IMR-90 (cell line): ENCODE measurements around the gene PODXL2. TPM values are rescaled to one million over a fixed set of nuclear protein-coding genes. Genes with fewer than 3 reads are reported as not detected.
A peak's percentile ranks its signal among the peaks of the same experiment; 100 is the strongest.

Experiments used
- ATAC-seq: fragments of 200-7000 bp; cut with Tn5 transposase; 2 replicates; pipeline ENCODE4 v1.9.1; 2020; ENCODE audit warnings: low read depth, mild to moderate bottlenecking, moderate library complexity
- BruUV-seq: library from RNA; stranded (reverse); fragments of 400-500 nt; replicated peaks from 2 replicates; lab custom pipeline; 2021; lab: Mats Ljungman, UMichigan
- CTCF ChIA-PET: fragments of 300-600 bp; formaldehyde crosslinking; extraction: SDS; loops from one replicate; lab custom pipeline; 2021; ENCODE audit warnings: antibody characterized with exemption; lab: Yijun Ruan, JAX
- POLR2A ChIA-PET: fragments of 300-600 bp; sonication (Branson Sonifier 250); formaldehyde crosslinking; loops from one replicate; lab custom pipeline; 2022; ENCODE audit warnings: antibody characterized with exemption; ENCODE audit not compliant: unreplicated experiment; lab: Charles Lee
- DNase-seq: peaks from one replicate; pipeline ENCODE4 v3.0.0; 2013
- H2AFZ ChIP-seq: replicated peaks from 2 replicates; pipeline ENCODE3; 2013; ENCODE audit warnings: low read length, mild to moderate bottlenecking; ENCODE audit not compliant: poor library complexity
- H2AK5ac ChIP-seq: 2 replicates; pipeline ENCODE4 v1.6.1; 2013; ENCODE audit warnings: low read depth, low read length, inconsistent platforms
- H2AK9ac ChIP-seq: replicated peaks from 2 replicates; pipeline ENCODE3; 2013; ENCODE audit warnings: mild to moderate bottlenecking, low read depth, low read length, moderate library complexity; ENCODE audit not compliant: poor library complexity
- H2BK120ac ChIP-seq: 2 replicates; pipeline ENCODE4 v1.6.1; 2013; ENCODE audit warnings: low read depth, low read length, inconsistent platforms
- H2BK15ac ChIP-seq: 3 replicates; pipeline ENCODE4 v1.6.1; 2013; ENCODE audit warnings: low read depth, low read length, inconsistent platforms
- H2BK20ac ChIP-seq: 2 replicates; pipeline ENCODE4 v1.6.1; 2013; ENCODE audit warnings: low read depth, mild to moderate bottlenecking, inconsistent platforms, low read length, moderate library complexity
- H2BK5ac ChIP-seq: 2 replicates; pipeline ENCODE4 v1.6.1; 2013; ENCODE audit warnings: mild to moderate bottlenecking, low read depth, low read length, inconsistent platforms; ENCODE audit not compliant: poor library complexity, severe bottlenecking
- H3K14ac ChIP-seq: replicated peaks from 2 replicates; pipeline ENCODE4 v1.6.1; 2013; ENCODE audit warnings: low read depth, low read length, inconsistent platforms
- H3K18ac ChIP-seq: 2 replicates; pipeline ENCODE4 v1.6.1; 2013; ENCODE audit warnings: low read depth, low read length, control low read depth
- H3K23ac ChIP-seq: 2 replicates; pipeline ENCODE4 v1.6.1; 2013; ENCODE audit warnings: low read depth, low read length, inconsistent platforms
- H3K27ac ChIP-seq: 2 replicates; pipeline ENCODE4 v1.5.1; 2013; ENCODE audit warnings: mild to moderate bottlenecking, control low read depth, low read length; ENCODE audit not compliant: insufficient read depth
- H3K27me3 ChIP-seq: 2 replicates; pipeline ENCODE4 v1.6.1; 2013; ENCODE audit warnings: low read length; ENCODE audit not compliant: control insufficient read depth, insufficient read depth
- H3K36me3 ChIP-seq: 2 replicates; pipeline ENCODE4 v1.6.1; 2013; ENCODE audit warnings: low read length, mixed read lengths; ENCODE audit not compliant: control insufficient read depth, insufficient read depth
- H3K4ac ChIP-seq: 2 replicates; pipeline ENCODE4 v1.6.1; 2013; ENCODE audit warnings: low read depth, low read length, inconsistent platforms
- H3K4me1 ChIP-seq: 2 replicates; pipeline ENCODE4 v1.6.1; 2013; ENCODE audit warnings: low read length, mixed read lengths; ENCODE audit not compliant: control insufficient read depth, insufficient read depth
- H3K4me2 ChIP-seq: 2 replicates; pipeline ENCODE4 v1.6.1; 2013; ENCODE audit warnings: low read depth, mild to moderate bottlenecking, control low read depth, low read length, moderate library complexity
- H3K4me3 ChIP-seq: 2 replicates; pipeline ENCODE4 v1.5.1; 2013; ENCODE audit warnings: low read depth, mild to moderate bottlenecking, control low read depth, low read length, moderate library complexity; ENCODE audit not compliant: insufficient read depth
- H3K56ac ChIP-seq: 2 replicates; pipeline ENCODE4 v1.6.1; 2013; ENCODE audit warnings: low read length, inconsistent platforms; ENCODE audit not compliant: insufficient read depth; ENCODE audit errors: extremely low read depth
- H3K79me1 ChIP-seq, 2 experiments: 2 replicates each; pipeline ENCODE4 v1.6.1; 2013; ENCODE audit warnings: low read length in 2 of 2, inconsistent platforms in 1 of 2, low read depth in 1 of 2
- H3K9ac ChIP-seq: 2 replicates; pipeline ENCODE4 v1.6.1; 2013; ENCODE audit warnings: low read depth, low read length, control low read depth
- H3K9me1 ChIP-seq: 2 replicates; pipeline ENCODE4 v1.6.1; 2013; ENCODE audit warnings: low read length, inconsistent platforms; ENCODE audit not compliant: insufficient read depth
- H3K9me3 ChIP-seq: 2 replicates; pipeline ENCODE4 v1.6.1; 2013; ENCODE audit warnings: low read length; ENCODE audit not compliant: control insufficient read depth, insufficient read depth
- H4K20me1 ChIP-seq: 2 replicates; pipeline ENCODE4 v1.6.1; 2013; ENCODE audit warnings: low read length, inconsistent platforms; ENCODE audit not compliant: insufficient read depth
- H4K5ac ChIP-seq: 2 replicates; pipeline ENCODE4 v1.6.1; 2013; ENCODE audit warnings: mild to moderate bottlenecking, low read depth, low read length, control low read depth
- H4K8ac ChIP-seq, 2 experiments: 2 replicates each; pipeline ENCODE4 v1.6.1; 2013; ENCODE audit warnings: low read depth in 2 of 2, low read length in 2 of 2, control low read depth in 1 of 2, inconsistent platforms in 1 of 2
- H4K91ac ChIP-seq: 2 replicates; pipeline ENCODE4 v1.6.1; 2013; ENCODE audit warnings: low read depth, low read length, inconsistent platforms; ENCODE audit not compliant: insufficient read depth
- CEBPB ChIP-seq: IDR thresholded peaks from 2 replicates; pipeline ENCODE4 v1.6.1; 2012; ENCODE audit warnings: low read depth, low read length, improper control_type of control experiment
- ELK1 ChIP-seq: fragments of 150-350 bp; IDR thresholded peaks from 2 replicates; pipeline ENCODE4 v1.6.1; 2016; ENCODE audit warnings: low read depth, mild to moderate bottlenecking, low read length, moderate library complexity, borderline replicate concordance
- FOS ChIP-seq: fragments of 150-350 bp; IDR thresholded peaks from 2 replicates; pipeline ENCODE4 v1.6.1; 2016; ENCODE audit warnings: low read depth, low read length
- MAZ ChIP-seq: IDR thresholded peaks from 2 replicates; pipeline ENCODE4 v1.6.1; 2012; ENCODE audit warnings: low read depth, mild to moderate bottlenecking, low read length, improper control_type of control experiment, moderate library complexity, borderline replicate concordance
- RAD21 ChIP-seq: IDR thresholded peaks from 2 replicates; pipeline ENCODE4 v1.6.1; 2012; ENCODE audit warnings: low read length, improper control_type of control experiment
- RFX5 ChIP-seq: IDR thresholded peaks from 2 replicates; pipeline ENCODE4 v1.8.0; 2012; ENCODE audit warnings: low read depth, mild to moderate bottlenecking, low read length, moderate library complexity
- USF2 ChIP-seq: fragments of 150-350 bp; IDR thresholded peaks from 2 replicates; pipeline ENCODE4 v1.6.1; 2017; ENCODE audit warnings: mild to moderate bottlenecking, antibody characterized with exemption, low read length, low read depth
- WGBS, 2 experiments: methylation state at CpG; one replicate each; pipeline versions ENCODE4 v1.1.5 to v1.1.7; 2013; ENCODE audit warnings: missing lambda C conversion rate in 2 of 2; ENCODE audit not compliant: insufficient read length in 1 of 2; ENCODE audit errors: extremely low coverage in 2 of 2; 5-methylcytosine and 5-hydroxymethylcytosine counted together
- dilution Hi-C: fragments of 300-500 bp; cut with HindIII; formaldehyde crosslinking; loops from one replicate; pipeline ENCODE4 v1.14.3; 2018; ENCODE audit warnings: low sequenced_read_pairs; ENCODE audit not compliant: unreplicated experiment
- in situ Hi-C: fragments of 300-500 bp; cut with MboI; formaldehyde crosslinking; loops from 3 replicates; pipeline ENCODE4 v1.14.3; 2019; ENCODE audit warnings: low sequenced_read_pairs, inconsistent platforms, mixed read lengths
- intact Hi-C: fragments of 100-400 bp; cut with micrococcal nuclease; formaldehyde crosslinking; loops from 2 replicates; pipeline ENCODE4 v1.10.0; 2022
- polyA plus RNA-seq, 3 experiments: library from polyadenylated mRNA; depleted of rRNA; stranded (reverse); fragments of >200 nt; gene quantifications; 2 replicates each; pipeline ENCODE4 v1.2.3, GENCODE V29; 2012; ENCODE audit warnings: low replicate concordance in 1 of 3
- total RNA-seq: library from RNA; depleted of rRNA; stranded (reverse); fragments of >200 nt; gene quantifications from 2 replicates; pipeline ENCODE4 v1.2.3, GENCODE V29; 2012

Gene PODXL2
- total and polyA plus RNA-seq, 2 of the 4 experiments (the other 2 are of a cell fraction): 1.6 to 5.4 TPM

DNA sequence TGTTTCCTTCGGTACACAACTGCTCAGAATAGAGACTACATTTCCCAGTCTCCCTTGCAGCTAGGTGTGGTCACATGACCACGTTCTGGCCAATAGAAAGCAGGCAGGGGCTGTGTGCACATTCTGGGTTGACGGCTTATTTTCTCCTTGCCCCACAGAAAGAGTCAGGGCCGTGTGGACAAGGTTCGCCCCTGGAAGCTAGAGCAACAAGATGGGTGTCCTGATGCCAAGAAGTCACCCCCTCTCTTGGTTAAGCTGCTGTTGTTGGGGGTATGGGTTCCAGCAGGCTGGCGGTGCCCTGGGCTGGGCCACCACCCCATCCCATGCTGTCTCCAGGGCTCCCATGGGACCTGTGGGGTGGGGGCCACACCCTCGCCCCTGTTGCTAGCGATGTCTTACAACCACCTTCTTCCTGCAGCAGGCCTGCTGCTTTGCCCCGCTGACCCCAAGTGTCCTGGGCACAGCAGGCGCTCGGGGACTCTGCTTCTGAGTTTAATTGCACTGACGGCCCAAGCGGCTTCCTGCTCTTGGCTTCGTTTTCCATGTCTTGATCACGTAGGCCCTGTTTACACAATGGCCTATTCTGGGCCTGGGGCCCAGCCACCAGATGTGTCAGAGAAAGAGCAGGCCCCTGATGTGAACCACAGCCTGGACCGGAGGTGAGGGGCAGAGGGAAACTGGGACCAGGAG is 68.7 kb downstream of the PODXL2 start:
- Histone ChIP-seq H4K5ac (peak overlapping the region; percentile 79), H2BK20ac (peak overlapping the region; percentile 97), H3K23ac (peak overlapping the region; percentile 82), H3K27me3 (no peaks in the 10 kb centered on the region), H3K4ac (peak overlapping the region; percentile 96), H3K4me1 (peaks cover 30% of the 10 kb centered on the region), H3K18ac (peak overlapping the region; percentile 84), H4K91ac (peak overlapping the region; percentile 94), H2AFZ (peak overlapping the region; percentile 90), H2AK5ac (peak overlapping the region; percentile 96), H3K56ac (peak overlapping the region; percentile 52; the same call in 1 of the 2 replicates), H3K9ac (peak overlapping the region; percentile 44; the same call in 1 of the 2 replicates), H2AK9ac (peak overlapping the region; percentile 93), H3K36me3 (peaks cover 4% of the 10 kb centered on the region; the same call in 1 of the 2 replicates), H2BK5ac (peak overlapping the region; percentile 94), H2BK120ac (peak overlapping the region; percentile 95), H3K14ac (peak overlapping the region; percentile 84), H3K9me3 (no peaks in the 10 kb centered on the region), H3K27ac (peak overlapping the region; percentile 88), H3K9me1 (peaks cover 26% of the 10 kb centered on the region), H3K79me1 (peaks cover 0 to 49% of the 10 kb centered on the region in 2 experiments; a peak in 2 of 4 replicates), H4K20me1 (no peaks in the 10 kb centered on the region; the same call in 1 of the 2 replicates), H3K4me2 (peak overlapping the region; percentile 51), H4K8ac (peak overlapping the region; percentile 71 to 97), H3K4me3 (no peak overlapping the region), H2BK15ac (peak overlapping the region; percentile 93; the same call in 2 of the 3 replicates)
- CTCF ChIA-PET: interaction anchor here (1.0 to 2.4 kb wide), 10 partner anchors 9 to 134 kb away, joined by 3 to 6 read pairs (median 5); partner anchors contain the start of gene MGLL
- no TSS peak for BruUV-seq
- dilution Hi-C loops (no loop called here), in situ Hi-C loops (no loop called here), intact Hi-C loops (loop anchor here (2.0 kb wide), 1 partner anchor 93 kb away; no protein-coding TSS in a partner anchor)
- peak; percentile 77 for ATAC-seq
- 13% methylated on average over 7 of the region's 16 CpGs; no CpG with 5 or more reads in 1 of the 2 experiments for WGBS, 2 experiments
- TF ChIP-seq RAD21 (0 out of 2 replicates have a peak, but pooled peaks have one; percentile 13), ELK1 (no peak), USF2 (peak; percentile 95), MAZ (no peak), CEBPB (no peak; the same call in 1 of the 2 replicates), RFX5 (no peak), FOS (0 out of 2 replicates have a peak, but pooled peaks have one; percentile 4)
- peak; percentile 90 for DNase-seq
- POLR2A ChIA-PET: no interaction called here
